ENCODE data around the gene KRI1.
"Not testable (repeated sequence)": the region's sequence is repeated elsewhere in the genome, so short reads cannot be mapped to it uniquely, and the experiment has no call there.

Gene KRI1

DNA sequence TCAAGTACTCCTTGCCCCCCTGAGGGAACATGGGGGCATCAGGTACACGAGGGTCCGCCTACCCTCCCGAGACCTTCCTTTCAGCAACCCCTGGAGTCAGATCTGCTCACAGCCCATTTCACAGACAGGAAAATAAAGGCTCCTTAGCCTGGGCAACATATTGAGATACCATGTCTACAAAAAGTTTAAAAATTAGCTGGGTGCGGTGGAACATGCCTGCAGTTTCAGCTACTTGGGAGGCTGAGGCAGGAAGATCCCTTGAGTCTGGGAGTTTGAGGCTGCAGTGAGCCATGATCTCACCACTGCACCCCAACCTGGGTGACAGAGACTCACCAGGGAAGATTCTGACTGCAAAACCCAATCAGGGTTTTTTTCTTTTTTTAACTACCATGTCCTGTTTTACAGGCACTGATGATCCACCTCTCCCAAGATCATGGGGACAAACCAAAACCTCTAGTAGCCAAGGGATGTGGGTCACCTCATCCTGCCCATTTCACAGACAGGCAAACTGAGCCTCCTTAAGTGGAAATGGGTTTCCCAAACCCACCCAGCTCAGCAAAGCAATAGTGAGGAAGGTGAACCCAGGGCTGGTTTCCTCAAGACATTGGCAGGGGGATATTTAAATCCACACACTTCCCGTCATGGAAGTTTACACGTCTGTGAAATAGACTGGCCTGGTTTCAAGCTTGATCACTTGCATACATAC lies 9.4 kb upstream of the KRI1 start:
- no peak overlapping the region for H3K4me3 ChIP-seq (replicated peaks; ENCODE audit: low read depth, low read length)
- no peak for DNase-seq (ENCODE audit: low read depth)
- TF ChIP-seq, protein P1, sequence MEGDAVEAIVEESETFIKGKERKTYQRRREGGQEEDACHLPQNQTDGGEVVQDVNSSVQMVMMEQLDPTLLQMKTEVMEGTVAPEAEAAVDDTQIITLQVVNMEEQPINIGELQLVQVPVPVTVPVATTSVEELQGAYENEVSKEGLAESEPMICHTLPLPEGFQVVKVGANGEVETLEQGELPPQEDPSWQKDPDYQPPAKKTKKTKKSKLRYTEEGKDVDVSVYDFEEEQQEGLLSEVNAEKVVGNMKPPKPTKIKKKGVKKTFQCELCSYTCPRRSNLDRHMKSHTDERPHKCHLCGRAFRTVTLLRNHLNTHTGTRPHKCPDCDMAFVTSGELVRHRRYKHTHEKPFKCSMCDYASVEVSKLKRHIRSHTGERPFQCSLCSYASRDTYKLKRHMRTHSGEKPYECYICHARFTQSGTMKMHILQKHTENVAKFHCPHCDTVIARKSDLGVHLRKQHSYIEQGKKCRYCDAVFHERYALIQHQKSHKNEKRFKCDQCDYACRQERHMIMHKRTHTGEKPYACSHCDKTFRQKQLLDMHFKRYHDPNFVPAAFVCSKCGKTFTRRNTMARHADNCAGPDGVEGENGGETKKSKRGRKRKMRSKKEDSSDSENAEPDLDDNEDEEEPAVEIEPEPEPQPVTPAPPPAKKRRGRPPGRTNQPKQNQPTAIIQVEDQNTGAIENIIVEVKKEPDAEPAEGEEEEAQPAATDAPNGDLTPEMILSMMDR (IDR thresholded peaks at IDR 0.05; ENCODE audit: low read length, missing control alignments): no peak

DNA sequence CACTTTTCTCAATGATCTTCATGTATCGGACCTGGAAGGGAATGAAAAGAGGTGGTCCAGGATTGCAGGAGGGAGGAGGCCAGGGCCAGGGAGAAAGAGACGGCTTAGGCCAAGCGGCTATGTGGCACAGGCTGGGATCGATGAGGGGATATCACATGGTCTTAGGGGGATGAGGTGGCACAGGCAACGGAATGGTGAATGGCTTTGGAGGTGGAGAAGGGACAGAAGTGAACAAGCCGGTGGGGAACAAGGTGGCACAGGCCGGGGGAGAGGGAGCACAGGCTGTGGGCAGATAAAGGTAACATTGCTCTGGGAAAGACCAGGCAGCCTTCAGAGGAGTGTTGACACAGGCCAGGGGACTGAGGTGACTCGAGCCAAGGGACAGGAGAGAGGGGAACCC lies 8.7 kb upstream of the KRI1 start:
- no peak for DNase-seq (ENCODE audit: low read depth)
- no peak overlapping the region for H3K4me3 ChIP-seq (replicated peaks; ENCODE audit: low read depth, low read length)
- TF ChIP-seq, protein P1 (IDR thresholded peaks at IDR 0.05; ENCODE audit: low read length, missing control alignments): no peak

DNA sequence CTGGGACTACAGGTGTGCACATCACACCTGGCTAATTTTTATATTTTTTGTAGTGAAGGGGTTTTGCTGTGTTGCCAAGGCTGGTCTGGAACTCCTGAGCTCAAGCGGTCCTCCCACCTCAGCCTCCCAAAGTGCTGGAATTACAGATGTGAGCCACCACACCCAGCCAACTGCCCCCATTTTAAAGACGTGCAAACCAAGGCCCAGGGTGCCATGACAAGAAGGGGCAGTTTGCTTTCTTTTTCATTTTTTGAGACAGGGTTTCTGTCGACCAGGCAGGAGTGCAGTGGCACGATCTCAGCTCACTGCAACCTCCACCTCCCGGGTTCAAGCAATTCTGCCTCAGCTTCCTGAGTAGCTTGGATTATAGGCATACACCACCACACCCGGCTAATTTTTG lies 8.0 kb upstream of the KRI1 start:
- H3K4me3 ChIP-seq (replicated peaks; ENCODE audit: low read depth, low read length); DNase-seq (ENCODE audit: low read depth): not testable (repeated sequence)

DNA sequence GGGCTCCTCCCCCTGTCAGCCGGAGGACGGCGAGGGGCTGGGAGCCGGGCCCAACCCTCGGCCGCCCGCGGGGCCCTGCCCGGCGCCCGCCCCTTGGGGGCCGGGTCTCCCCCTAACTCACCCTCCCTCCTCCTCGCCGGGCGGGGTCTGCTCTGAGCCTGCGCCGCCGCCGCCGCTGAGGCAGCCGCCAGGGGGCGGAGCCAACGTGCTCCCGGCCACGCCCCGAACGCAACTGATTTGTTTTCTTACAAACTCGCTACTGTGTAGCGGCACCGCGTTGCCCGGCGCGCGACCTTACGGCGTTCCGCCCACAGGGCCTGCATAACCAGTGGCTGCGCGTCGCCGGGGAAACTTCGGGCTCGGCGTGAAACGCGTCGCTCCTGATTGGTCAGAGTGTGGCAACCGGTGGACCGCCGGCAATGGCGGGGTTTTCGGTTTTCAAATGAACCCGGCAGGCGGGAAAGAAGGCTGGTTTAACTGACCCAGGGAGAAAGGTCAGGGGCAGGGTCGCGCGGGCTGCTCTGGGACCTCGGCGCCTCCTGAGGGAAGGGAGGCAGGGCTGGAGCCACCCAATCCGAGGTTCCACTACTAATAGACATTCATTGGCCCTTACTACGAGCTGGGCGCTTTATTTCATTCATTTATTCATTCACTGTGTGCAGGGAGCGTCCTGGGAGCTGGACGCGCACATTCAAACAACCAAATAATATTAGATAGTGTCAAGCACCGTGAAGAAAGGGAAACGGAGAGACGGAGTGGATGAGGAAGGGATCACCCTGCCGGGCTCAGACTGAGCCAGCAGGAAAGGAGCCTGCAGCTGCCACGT lies 3.2 kb upstream of the KRI1 start, which contains the start of gene CDKN2D:
Gene CDKN2D, minus strand, starts transcription at position 154 of the 826 bp plus-strand sequence. CDS start 326 bp downstream, outside the sequence.
- peak; percentile 100 for DNase-seq (ENCODE audit: low read depth)
- peak within 1 kb of the TSS; percentile 76 for H3K4me3 ChIP-seq (replicated peaks; ENCODE audit: low read depth, low read length)
- TF ChIP-seq, protein P1 (IDR thresholded peaks at IDR 0.05; ENCODE audit: low read length, missing control alignments): no peak

DNA sequence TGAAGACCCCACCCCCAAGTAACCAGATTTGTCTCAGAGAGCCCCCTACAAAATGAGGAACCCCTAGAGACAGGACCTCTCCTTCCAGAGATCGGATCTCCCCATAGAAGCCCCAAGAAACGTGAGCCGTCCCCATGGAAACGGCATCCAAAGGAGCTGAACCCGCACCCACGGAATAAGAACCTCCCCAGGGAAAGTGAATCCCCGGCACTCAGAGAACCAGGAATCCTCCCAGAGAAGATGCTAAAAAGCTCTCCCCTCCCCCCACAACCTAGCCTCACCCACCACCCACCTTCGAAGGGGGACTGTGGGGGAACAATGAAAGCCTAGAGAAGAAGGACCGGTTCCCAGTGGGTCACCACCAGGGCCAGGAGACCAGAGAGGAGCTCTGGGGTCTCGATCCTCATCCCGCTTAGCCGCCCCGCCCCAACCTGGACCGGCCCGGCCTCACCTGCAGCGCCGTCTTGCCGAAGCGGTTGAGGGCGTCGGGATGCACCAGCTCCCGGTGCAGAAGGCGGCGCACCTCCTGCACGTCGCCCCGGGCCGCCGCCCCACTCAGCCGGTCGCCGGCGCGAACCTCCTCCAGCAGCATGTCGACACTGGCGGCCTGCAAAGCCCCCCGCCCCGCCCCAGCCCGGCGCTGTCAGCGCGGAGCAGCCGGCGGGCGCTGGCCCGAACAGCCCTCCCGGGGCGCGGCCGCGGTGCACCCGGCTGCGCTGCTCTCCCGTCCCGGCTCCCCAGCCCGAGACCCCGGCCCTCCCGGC lies 2.4 kb upstream of the KRI1 start:
- no peak for DNase-seq (ENCODE audit: low read depth)
- TF ChIP-seq, protein P1 (IDR thresholded peaks at IDR 0.05; ENCODE audit: low read length, missing control alignments): no peak
- peak overlapping the region; percentile 76 for H3K4me3 ChIP-seq (replicated peaks; ENCODE audit: low read depth, low read length)

DNA sequence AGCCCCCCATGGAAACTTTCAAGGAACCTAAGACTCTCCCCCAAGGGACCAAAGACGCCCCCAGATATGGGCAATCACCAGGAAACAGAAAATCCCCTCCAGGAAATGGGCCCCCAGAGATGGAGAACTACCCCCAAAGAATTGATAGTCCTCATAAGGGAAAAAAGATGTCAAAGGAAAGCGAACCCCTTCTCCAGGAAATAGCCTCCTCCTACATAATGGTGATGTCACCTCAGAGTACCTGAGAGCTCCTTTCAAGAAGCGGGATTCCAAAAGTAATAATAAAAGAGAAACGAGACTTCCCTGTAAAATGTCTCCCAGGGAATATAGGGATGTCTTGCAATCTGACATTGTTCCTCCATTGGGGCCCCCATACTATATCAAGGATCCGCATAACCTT lies 1.8 kb upstream of the KRI1 start:
- no peak for DNase-seq (ENCODE audit: low read depth)
- H3K4me3 ChIP-seq (replicated peaks; ENCODE audit: low read depth, low read length): peak overlapping the region; percentile 76
- TF ChIP-seq, protein P1 (IDR thresholded peaks at IDR 0.05; ENCODE audit: low read length, missing control alignments): no peak
